Stomach (tissue), 9 donors: ENCODE data around the gene FAM3A. TPM values are rescaled to one million over a fixed set of nuclear protein-coding genes. Genes with fewer than 3 reads are reported as not detected.

Experiments
- DNase-seq, 2 donors: peaks; one replicate each; pipeline versions ENCODE4 v3.0.0 to v3.0.0-alpha.2; 2013 to 2019
- H3K27ac ChIP-seq, 5 donors: fragments of 200-600 bp in 4 of 5; sonication (generic) in 4 of 5; one replicate each; pipeline ENCODE4 v1.5.1; 2013 to 2019; ENCODE audit warnings: mild to moderate bottlenecking in 1 of 5, moderate library complexity in 1 of 5
- H3K27me3 ChIP-seq, 3 donors: fragments of 200-600 bp; sonication (generic); one replicate each; pipeline ENCODE4 v1.5.1; 2017 to 2019; ENCODE audit warnings: mixed run types in 1 of 3
- H3K36me3 ChIP-seq, 4 donors: fragments of 200-600 bp; sonication (generic); 1 replicate in 3 of 4; 2 replicates in 1 of 4; pipeline ENCODE4 v1.5.1; 2016 to 2019
- H3K4me1 ChIP-seq, 4 donors: fragments of 200-600 bp; sonication (generic); one replicate each; pipeline ENCODE4 v1.5.1; 2016 to 2019
- H3K4me3 ChIP-seq, 4 donors: fragments of 200-600 bp; sonication (generic) in 3 of 4; one replicate each; pipeline ENCODE4 v1.5.1; 2016 to 2019; ENCODE audit warnings: mild to moderate bottlenecking in 1 of 4
- H3K9me3 ChIP-seq, 4 donors: fragments of 200-600 bp; sonication (generic); one replicate each; pipeline ENCODE4 v1.5.1; 2016 to 2019
- EP300 ChIP-seq: sonication (generic); formaldehyde crosslinking; IDR thresholded peaks from one replicate; pipeline ENCODE4 v1.6.1; 2017; ENCODE audit warnings: antibody characterized with exemption
- POLR2A ChIP-seq, 4 donors: fragments of 450-650 bp; IDR thresholded peaks; one replicate each; pipeline ENCODE4 v1.6.1; 2016; ENCODE audit warnings: antibody characterized with exemption in 4 of 4, control low read depth in 2 of 4, mild to moderate bottlenecking in 1 of 4, moderate library complexity in 1 of 4
- POLR2AphosphoS5 ChIP-seq, 3 donors: sonication (generic); formaldehyde crosslinking; IDR thresholded peaks; one replicate each; pipeline ENCODE4 v1.6.1; 2016; ENCODE audit warnings: antibody characterized with exemption in 3 of 3
- WGBS, 5 donors: extraction: QIAGEN DNeasy Blood & Tissue Kit in 3 of 5; methylation state at CpG; one replicate each; pipeline versions ENCODE4 v1.1.5 to v1.1.7; 2013 to 2018; 5-methylcytosine and 5-hydroxymethylcytosine counted together
- intact Hi-C: fragments of 100-400 bp; cut with DNase I; formaldehyde crosslinking; loops from one replicate; pipeline ENCODE4 v1.15.1; 2023; ENCODE audit warnings: low total_unique reads
- polyA plus RNA-seq, 3 donors: library from polyadenylated mRNA; stranded (reverse); fragments of 200-250 nt; gene quantifications; one replicate each; pipeline ENCODE4 v1.2.3, GENCODE V29; 2013
- total RNA-seq, 5 donors: library from RNA; depleted of rRNA; stranded (reverse); fragments of >200 nt; gene quantifications; one replicate each; pipeline versions ENCODE4 v1.1.0 to v1.2.3, GENCODE V29; 2014 to 2016
- TF ChIP-seq, protein P1 (sequence below), 7 experiments: fragments of 450-650 bp in 4 of 7; fragments of 200-600 bp in 3 of 7; sonication (generic) in 3 of 7; IDR thresholded peaks; one replicate each; pipeline ENCODE4 v1.5.1; 2016 to 2019; ENCODE audit warnings: antibody characterized with exemption in 7 of 7, control low read depth in 2 of 7, mild to moderate bottlenecking in 1 of 7
- donor health status: healthy with polysubstance abuse.
- donor health status: Bipolar disorder and iron deficiency.
- donor health status: healthy.

FAM3A gene
- total and polyA plus RNA-seq, 8 donors: 21.9 to 61.7 (median 30.0) TPM

DNA sequence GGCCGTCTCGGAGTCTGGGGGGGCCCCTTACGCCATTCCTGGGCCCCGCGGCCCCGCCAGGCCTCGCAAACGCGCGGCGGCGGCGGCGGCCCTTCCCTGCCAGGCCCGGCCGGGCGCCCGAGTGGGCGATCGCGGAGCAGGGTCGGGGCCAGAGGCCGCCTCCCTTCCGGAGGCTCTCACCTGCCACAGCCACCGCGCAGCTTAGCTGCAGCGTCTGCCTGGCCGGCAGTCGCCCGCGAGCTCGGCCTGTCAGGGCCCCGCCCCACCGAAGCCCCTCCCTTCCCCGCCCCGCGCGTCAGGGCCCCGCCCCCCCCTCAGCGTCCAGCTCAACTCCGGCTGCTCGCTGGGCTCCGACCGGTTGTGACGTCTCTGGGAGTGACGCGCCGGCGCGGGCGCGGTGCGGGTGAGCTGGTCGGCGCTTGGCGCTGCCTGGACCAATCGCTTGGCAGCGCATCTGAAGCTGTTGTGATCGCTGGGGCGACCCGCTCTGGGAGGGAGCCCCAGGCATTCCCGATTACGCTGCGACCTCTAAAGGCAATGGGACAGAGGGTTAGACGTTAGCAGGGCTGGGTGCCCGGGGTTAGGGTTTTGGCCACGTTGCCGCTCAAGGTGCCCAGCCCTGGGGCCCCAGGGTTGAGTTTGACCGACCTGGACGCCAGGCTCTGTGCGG is 25.5 kb downstream of the FAM3A start, which contains the start of gene SLC10A3:
SLC10A3 (minus strand) TSS at position 216 of the 670 bp plus-strand sequence. CDS start 1,689 bp downstream, outside the sequence.
- no peaks in the 10 kb centered on the region for H3K27me3 ChIP-seq
- no peaks in the 10 kb centered on the region for H3K9me3 ChIP-seq
- peak in 1 of 4 donors; percentile 24 for TF ChIP-seq POLR2A (IDR thresholded peaks at IDR 0.05)
- TF ChIP-seq POLR2AphosphoS5 (IDR thresholded peaks at IDR 0.05): peak; percentile 67 to 87 (median 86)
- no peak for TF ChIP-seq EP300
- peaks cover 0 to 41% (median 18%) of the 10 kb centered on the region in 4 donors for H3K4me1 ChIP-seq
- WGBS, 5 donors: 0 to 34% (median 11%) methylated on average over 1 to 66 of the region's 71 CpGs
- intact Hi-C loops: no loop called here
- peak within 1 kb of the TSS; percentile 92 to 98 (median 95) for H3K27ac ChIP-seq
- H3K36me3 ChIP-seq: peaks cover 0 to 15% (median 8%) of the 10 kb centered on the region in 4 donors
- peak within 1 kb of the TSS; percentile 55 to 61 (median 57) for H3K4me3 ChIP-seq
- peak; percentile 93 to 98 for DNase-seq

DNA sequence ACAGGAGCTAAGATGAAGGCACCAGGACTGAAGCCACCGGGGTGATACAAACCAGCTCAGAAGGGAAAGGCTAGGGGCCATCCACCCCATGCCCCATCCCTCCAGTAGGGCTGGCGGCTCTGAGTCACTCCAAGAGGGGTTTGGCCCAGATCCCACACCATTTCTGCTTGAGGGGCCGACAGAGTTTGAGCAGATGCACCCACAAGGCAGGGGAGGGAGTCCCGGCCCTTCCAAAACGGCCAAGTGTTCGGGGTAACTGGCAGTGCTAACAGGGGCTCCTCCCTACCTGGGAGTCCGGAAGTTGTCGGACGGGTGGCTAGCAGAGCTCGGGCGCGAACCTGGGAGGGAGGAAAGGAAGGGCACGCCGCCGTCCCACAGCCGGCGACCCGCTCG is 26.0 kb downstream of the FAM3A start:
- peak in 1 of 2 donors; percentile 64 for DNase-seq
- H3K4me3 ChIP-seq: peak overlapping the region; percentile 55 to 61 (median 57)
- peaks cover 0 to 16% (median 11%) of the 10 kb centered on the region in 4 donors for H3K36me3 ChIP-seq
- 1 to 31% (median 23%) methylated on average over 6 to 19 of the region's 19 CpGs; no CpG with 5 or more reads in 1 of the 5 donors for WGBS, 5 donors
- peak overlapping the region; percentile 92 to 98 (median 94) for H3K27ac ChIP-seq
- intact Hi-C loops: no loop called here
- H3K4me1 ChIP-seq: peaks cover 0 to 46% (median 23%) of the 10 kb centered on the region in 4 donors
- H3K9me3 ChIP-seq: no peaks in the 10 kb centered on the region
- no peak for TF ChIP-seq EP300
- TF ChIP-seq, protein P1, sequence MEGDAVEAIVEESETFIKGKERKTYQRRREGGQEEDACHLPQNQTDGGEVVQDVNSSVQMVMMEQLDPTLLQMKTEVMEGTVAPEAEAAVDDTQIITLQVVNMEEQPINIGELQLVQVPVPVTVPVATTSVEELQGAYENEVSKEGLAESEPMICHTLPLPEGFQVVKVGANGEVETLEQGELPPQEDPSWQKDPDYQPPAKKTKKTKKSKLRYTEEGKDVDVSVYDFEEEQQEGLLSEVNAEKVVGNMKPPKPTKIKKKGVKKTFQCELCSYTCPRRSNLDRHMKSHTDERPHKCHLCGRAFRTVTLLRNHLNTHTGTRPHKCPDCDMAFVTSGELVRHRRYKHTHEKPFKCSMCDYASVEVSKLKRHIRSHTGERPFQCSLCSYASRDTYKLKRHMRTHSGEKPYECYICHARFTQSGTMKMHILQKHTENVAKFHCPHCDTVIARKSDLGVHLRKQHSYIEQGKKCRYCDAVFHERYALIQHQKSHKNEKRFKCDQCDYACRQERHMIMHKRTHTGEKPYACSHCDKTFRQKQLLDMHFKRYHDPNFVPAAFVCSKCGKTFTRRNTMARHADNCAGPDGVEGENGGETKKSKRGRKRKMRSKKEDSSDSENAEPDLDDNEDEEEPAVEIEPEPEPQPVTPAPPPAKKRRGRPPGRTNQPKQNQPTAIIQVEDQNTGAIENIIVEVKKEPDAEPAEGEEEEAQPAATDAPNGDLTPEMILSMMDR (IDR thresholded peaks at IDR 0.05): no peak
- no peaks in the 10 kb centered on the region for H3K27me3 ChIP-seq

DNA sequence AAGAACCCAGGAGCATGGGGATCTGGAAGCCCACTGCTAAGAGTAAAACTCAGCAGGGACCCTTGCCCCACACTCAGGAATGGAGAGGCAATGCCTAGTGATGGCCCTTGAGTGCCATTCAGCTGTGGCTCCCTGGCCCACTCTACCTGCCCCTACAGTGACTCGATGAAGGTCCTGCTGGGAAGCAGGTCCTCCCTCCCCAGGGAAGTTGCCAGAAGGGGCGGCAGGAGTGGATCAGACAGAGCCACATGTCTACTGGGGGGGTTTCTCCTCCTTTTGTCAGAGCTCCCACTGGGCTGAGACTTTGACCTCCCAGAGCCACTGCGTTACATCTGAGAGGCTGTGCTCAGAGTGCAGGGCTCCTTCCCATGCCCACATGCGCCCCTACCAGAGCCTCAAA is 26.9 kb downstream of the FAM3A start:
- H3K27me3 ChIP-seq: no peaks in the 10 kb centered on the region
- peak overlapping the region; percentile 55 to 61 (median 57) for H3K4me3 ChIP-seq
- H3K36me3 ChIP-seq: peaks cover 0 to 23% (median 17%) of the 10 kb centered on the region in 4 donors
- H3K9me3 ChIP-seq: no peaks in the 10 kb centered on the region
- H3K4me1 ChIP-seq: peaks cover 0 to 54% (median 31%) of the 10 kb centered on the region in 4 donors
- WGBS, 5 donors: 82 to 85% (median 83%) methylated on average over 1 to 4 of the region's 4 CpGs
- intact Hi-C loops: no loop called here
- TF ChIP-seq EP300 (no peak), POLR2AphosphoS5 (IDR thresholded peaks at IDR 0.05) (no peak), POLR2A (IDR thresholded peaks at IDR 0.05) (no peak)
- TF ChIP-seq, protein P1 (IDR thresholded peaks at IDR 0.05): no peak
- DNase-seq: no peak
- H3K27ac ChIP-seq: peak overlapping the region in 4 of 5 donors; percentile 92 to 98 (median 94)

DNA sequence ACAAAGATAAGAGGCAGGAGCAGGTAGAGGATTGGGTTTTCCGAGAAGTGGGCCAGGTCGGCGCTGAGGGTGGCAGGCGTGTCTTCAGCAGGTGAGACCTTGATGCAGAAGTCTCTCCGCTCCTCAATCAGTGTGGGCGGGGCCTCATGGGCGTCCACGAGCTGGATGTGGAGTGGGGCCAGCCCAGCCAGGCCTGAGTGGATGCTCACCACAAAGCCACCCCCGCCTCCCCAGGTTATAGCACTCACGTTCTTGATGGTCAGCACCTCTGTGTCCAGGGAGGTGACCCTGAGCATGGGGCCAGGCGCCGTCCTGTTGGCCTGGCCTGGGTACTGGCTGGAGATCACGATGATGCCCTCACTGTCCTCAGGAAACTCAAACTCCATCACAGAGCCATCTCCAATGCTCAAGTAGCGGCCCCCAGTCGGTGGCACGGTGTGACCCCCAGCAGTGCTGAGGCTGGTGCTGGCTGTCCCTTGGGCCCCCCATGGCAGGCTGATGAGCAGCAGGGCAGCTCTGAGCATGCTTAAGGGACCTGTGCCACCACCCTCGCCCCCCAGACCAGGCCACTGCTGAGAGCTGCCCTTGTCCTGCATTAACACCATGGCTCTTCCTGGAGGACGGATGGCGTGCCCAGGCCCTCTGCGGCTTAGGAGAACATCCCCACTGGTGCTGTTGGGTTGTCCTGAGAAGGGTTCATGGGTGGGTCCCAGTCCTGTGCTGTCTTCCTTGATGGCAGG is 27.5 kb downstream of the FAM3A start:
- WGBS, 5 donors: 80 to 94% (median 88%) methylated on average over 7 to 20 of the region's 20 CpGs
- Histone ChIP-seq H3K27me3 (no peaks in the 10 kb centered on the region), H3K4me1 (peaks cover 0 to 57% (median 35%) of the 10 kb centered on the region in 4 donors), H3K27ac (peak overlapping the region in 1 of 5 donors; percentile 95), H3K9me3 (no peaks in the 10 kb centered on the region), H3K4me3 (no peak overlapping the region), H3K36me3 (peaks cover 0 to 30% (median 22%) of the 10 kb centered on the region in 4 donors)
- TF ChIP-seq, protein P1 (IDR thresholded peaks at IDR 0.05): no peak
- TF ChIP-seq EP300 (no peak), POLR2AphosphoS5 (IDR thresholded peaks at IDR 0.05) (no peak), POLR2A (IDR thresholded peaks at IDR 0.05) (no peak)
- no peak for DNase-seq
- intact Hi-C loops: no loop called here
